NCI-H2227 (cell line): ENCODE data around the gene APCDD1L.

Source experiments
- DNase-seq: peaks from one replicate; lab custom pipeline; 2025; ENCODE audit not compliant: unreplicated experiment; lab: John Stamatoyannopoulos, UW

Gene APCDD1L

GRCh38 chr20:58492795-58493524 lies 22.2 kb downstream of the APCDD1L start:
- DNase-seq = no peak

GRCh38 chr20:58492074-58492718 lies 23.0 kb downstream of the APCDD1L start:
- no peak for DNase-seq

- no peak for DNase-seq
Measured at GRCh38 chr20:58486207-58486606, 29.0 kb downstream of the APCDD1L start.

GRCh38 chr20:58485393-58485792 lies 29.8 kb downstream of the APCDD1L start:
- no peak for DNase-seq

- no peak for DNase-seq
Measured at GRCh38 chr20:58483470-58483869, 31.7 kb downstream of the APCDD1L start.

- no peak for DNase-seq
Measured at GRCh38 chr20:58483051-58483450, 32.1 kb downstream of the APCDD1L start.

GRCh38 chr20:58482416-58482815 lies 32.8 kb downstream of the APCDD1L start:
- no peak for DNase-seq

- no peak for DNase-seq
Measured at GRCh38 chr20:58481481-58482021, 33.6 kb downstream of the APCDD1L start.

GRCh38 chr20:58480551-58481336 lies 34.5 kb downstream of the APCDD1L start:
- DNase-seq = no peak

GRCh38 chr20:58479726-58480440 lies 35.3 kb downstream of the APCDD1L start:
- DNase-seq = no peak

- no peak for DNase-seq
Measured at GRCh38 chr20:58478141-58478805, 36.9 kb downstream of the APCDD1L start.

- no peak for DNase-seq
Measured at GRCh38 chr20:58475466-58475865, 39.7 kb downstream of the APCDD1L start.

- no peak for DNase-seq
Measured at GRCh38 chr20:58473453-58474425, 41.5 kb downstream of the APCDD1L start.

GRCh38 chr20:58472273-58473018 lies 42.8 kb downstream of the APCDD1L start:
- DNase-seq = no peak

GRCh38 chr20:58471193-58472164 lies 43.7 kb downstream of the APCDD1L start:
- DNase-seq = no peak

GRCh38 chr20:58470336-58471192 lies 44.6 kb downstream of the APCDD1L start:
- DNase-seq = no peak
